ENCODE measurements around the gene TMEM201. TPM values are rescaled to one million over a fixed set of nuclear protein-coding genes. Genes with fewer than 3 reads are reported as not detected.

Gene TMEM201
- total RNA-seq, 4 donors from 2014 or later = 11.6 to 14.6 (median 11.9) TPM

GRCh38 chr1:9631613-9632012 lies 42.9 kb downstream of the TMEM201 start:
- 81% methylated on average over 3 of the region's 3 CpGs for WGBS
- no peaks in the 10 kb centered on the region for H3K9me3 ChIP-seq
- TF ChIP-seq CTCF (IDR thresholded peaks at IDR 0.05) (no peak), POLR2AphosphoS5 (IDR thresholded peaks at IDR 0.05) (no peak), EP300 (IDR thresholded peaks at IDR 0.05) (no peak), POLR2A (IDR thresholded peaks at IDR 0.05) (no peak)

GRCh38 chr1:9633493-9633892 lies 44.8 kb downstream of the TMEM201 start:
- no peak for DNase-seq (ENCODE audit: low spot score in 2 of 2)
- 81% methylated on average over 6 of the region's 6 CpGs for WGBS
- TF ChIP-seq CTCF (IDR thresholded peaks at IDR 0.05) = no peak
- H3K36me3 ChIP-seq = no peaks in the 10 kb centered on the region
- H3K4me3 ChIP-seq = no peak overlapping the region
- H3K4me1 ChIP-seq = no peaks in the 10 kb centered on the region
- no peaks in the 10 kb centered on the region for H3K27me3 ChIP-seq
- no peak overlapping the region for H3K27ac ChIP-seq
- no peaks in the 10 kb centered on the region for H3K9me3 ChIP-seq

More at GRCh38 chr1:9631613-9632012, 42.9 kb downstream of the TMEM201 start:
- Histone ChIP-seq H3K4me3 (no peak overlapping the region), H3K36me3 (no peaks in the 10 kb centered on the region), H3K27ac (no peak overlapping the region), H3K27me3 (no peaks in the 10 kb centered on the region), H3K4me1 (peaks cover 5% of the 10 kb centered on the region)
- DNase-seq (ENCODE audit: low spot score in 2 of 2) = no peak

- no peak for DNase-seq (ENCODE audit: low spot score in 2 of 2)
- Histone ChIP-seq H3K27ac (no peak overlapping the region), H3K36me3 (no peaks in the 10 kb centered on the region), H3K4me1 (no peaks in the 10 kb centered on the region), H3K27me3 (no peaks in the 10 kb centered on the region), H3K9me3 (no peaks in the 10 kb centered on the region), H3K4me3 (no peak overlapping the region)
- 75% methylated on average over 2 of the region's 2 CpGs for WGBS
- no peak for TF ChIP-seq CTCF (IDR thresholded peaks at IDR 0.05)
- TF ChIP-seq EP300 (IDR thresholded peaks at IDR 0.05) = no peak
- TF ChIP-seq POLR2A (IDR thresholded peaks at IDR 0.05) = no peak
- no peak for TF ChIP-seq POLR2AphosphoS5 (IDR thresholded peaks at IDR 0.05)
Observed at GRCh38 chr1:9634582-9634981, 45.9 kb downstream of the TMEM201 start.

GRCh38 chr1:9639227-9639626 lies 50.5 kb downstream of the TMEM201 start:
- no peak overlapping the region for H3K27ac ChIP-seq
- WGBS = 73% methylated on average over 6 of the region's 6 CpGs
- no peaks in the 10 kb centered on the region for H3K36me3 ChIP-seq
- H3K9me3 ChIP-seq = no peaks in the 10 kb centered on the region
- TF ChIP-seq CTCF (IDR thresholded peaks at IDR 0.05) = no peak
- no peak for TF ChIP-seq POLR2AphosphoS5 (IDR thresholded peaks at IDR 0.05)
- H3K4me3 ChIP-seq = no peak overlapping the region
- no peaks in the 10 kb centered on the region for H3K27me3 ChIP-seq
- no peaks in the 10 kb centered on the region for H3K4me1 ChIP-seq
- no peak for DNase-seq (ENCODE audit: low spot score in 2 of 2)

GRCh38 chr1:9643351-9644256 lies 54.9 kb downstream of the TMEM201 start:
- Histone ChIP-seq H3K9me3 (no peaks in the 10 kb centered on the region), H3K27me3 (no peaks in the 10 kb centered on the region), H3K4me3 (no peak overlapping the region), H3K4me1 (peaks cover 3% of the 10 kb centered on the region), H3K36me3 (no peaks in the 10 kb centered on the region), H3K27ac (no peak overlapping the region)
- TF ChIP-seq POLR2A (IDR thresholded peaks at IDR 0.05) = no peak
- TF ChIP-seq CTCF (IDR thresholded peaks at IDR 0.05) = no peak
- TF ChIP-seq POLR2AphosphoS5 (IDR thresholded peaks at IDR 0.05) = no peak
- no peak for TF ChIP-seq EP300 (IDR thresholded peaks at IDR 0.05)
- WGBS = 58% methylated on average over 7 of the region's 8 CpGs
- no peak for DNase-seq (ENCODE audit: low spot score in 2 of 2)
